BJ (cell line): ENCODE results near the gene LPAR6. TPM values are rescaled to one million over a fixed set of nuclear protein-coding genes. Genes with fewer than 3 reads are reported as not detected.
A peak's percentile ranks its signal among the peaks of the same experiment; 100 is the strongest.

Source experiments
- CTCF ChIA-PET: fragments of 350-600 bp; formaldehyde crosslinking; extraction: SDS; loops from one replicate; lab custom pipeline; 2021; ENCODE audit warnings: antibody characterized with exemption, inconsistent platforms; lab: Yijun Ruan, JAX
- POLR2A ChIA-PET: fragments of 300-600 bp; sonication (Branson Sonifier 250); formaldehyde crosslinking; extraction: SDS; loops from one replicate; lab custom pipeline; 2021; ENCODE audit warnings: antibody characterized with exemption; lab: Charles Lee
- DNase-seq: peaks from one replicate; pipeline ENCODE4 v3.0.0-alpha.2; 2011; ENCODE audit warnings: low read depth
- H3K27me3 ChIP-seq: 2 replicates; pipeline ENCODE4 v1.6.0; 2011; ENCODE audit warnings: low read length; ENCODE audit not compliant: control insufficient read depth, insufficient read depth
- H3K36me3 ChIP-seq: 2 replicates; pipeline ENCODE4 v1.5.1; 2011; ENCODE audit warnings: low read length; ENCODE audit not compliant: control insufficient read depth, insufficient read depth
- H3K4me3 ChIP-seq: 2 replicates; pipeline ENCODE4 v1.5.1; 2011; ENCODE audit warnings: low read depth, mild to moderate bottlenecking, control low read depth, low read length
- polyA plus RNA-seq: library from polyadenylated mRNA; depleted of rRNA; stranded (reverse); fragments of >200 nt; gene quantifications from 2 replicates; pipeline ENCODE4 v1.2.3, GENCODE V29; 2011
- TF ChIP-seq, protein P1 (sequence below): IDR thresholded peaks from 2 replicates; pipeline ENCODE4 v1.5.1; 2011; ENCODE audit warnings: low read depth, mild to moderate bottlenecking, control low read depth, inconsistent platforms, low read length, moderate library complexity; ENCODE audit not compliant: insufficient read depth

The LPAR6 gene
- polyA plus RNA-seq, 1 experiment = 4.4 TPM

DNA sequence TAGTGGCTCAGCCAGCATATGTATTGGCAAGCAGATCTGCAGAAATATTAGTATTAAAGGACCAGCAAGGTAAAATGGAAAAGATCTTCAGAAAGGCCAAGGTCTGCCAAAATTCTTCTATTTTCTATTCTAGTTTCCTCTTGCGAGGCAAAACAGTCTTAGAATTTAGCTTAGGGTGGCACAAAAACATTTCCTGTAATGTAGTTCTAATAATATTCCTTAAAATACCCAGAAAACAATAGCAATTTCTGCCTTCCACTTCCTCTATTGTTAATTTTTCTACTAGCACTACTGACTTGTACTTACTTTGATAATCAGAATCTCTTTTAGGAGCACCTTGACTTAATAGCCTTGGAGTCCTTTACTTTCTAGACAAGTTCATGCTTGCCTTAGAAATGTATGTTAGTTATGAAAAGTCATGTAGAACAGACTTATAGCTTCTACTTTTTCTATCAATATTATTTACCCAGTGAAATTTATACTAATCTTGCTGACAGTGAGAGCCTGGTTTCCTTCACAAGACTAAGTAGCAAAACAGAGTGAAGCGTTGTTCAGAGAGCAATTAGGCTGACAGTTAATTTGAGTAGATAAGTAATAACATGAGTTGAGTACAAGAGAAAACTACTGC, 23.9 kb upstream of the LPAR6 start:
- ChIA-PET POLR2A (no interaction called here), CTCF (no interaction called here)
- no peaks in the 10 kb centered on the region for H3K27me3 ChIP-seq
- DNase-seq = no peak
- TF ChIP-seq, protein P1, sequence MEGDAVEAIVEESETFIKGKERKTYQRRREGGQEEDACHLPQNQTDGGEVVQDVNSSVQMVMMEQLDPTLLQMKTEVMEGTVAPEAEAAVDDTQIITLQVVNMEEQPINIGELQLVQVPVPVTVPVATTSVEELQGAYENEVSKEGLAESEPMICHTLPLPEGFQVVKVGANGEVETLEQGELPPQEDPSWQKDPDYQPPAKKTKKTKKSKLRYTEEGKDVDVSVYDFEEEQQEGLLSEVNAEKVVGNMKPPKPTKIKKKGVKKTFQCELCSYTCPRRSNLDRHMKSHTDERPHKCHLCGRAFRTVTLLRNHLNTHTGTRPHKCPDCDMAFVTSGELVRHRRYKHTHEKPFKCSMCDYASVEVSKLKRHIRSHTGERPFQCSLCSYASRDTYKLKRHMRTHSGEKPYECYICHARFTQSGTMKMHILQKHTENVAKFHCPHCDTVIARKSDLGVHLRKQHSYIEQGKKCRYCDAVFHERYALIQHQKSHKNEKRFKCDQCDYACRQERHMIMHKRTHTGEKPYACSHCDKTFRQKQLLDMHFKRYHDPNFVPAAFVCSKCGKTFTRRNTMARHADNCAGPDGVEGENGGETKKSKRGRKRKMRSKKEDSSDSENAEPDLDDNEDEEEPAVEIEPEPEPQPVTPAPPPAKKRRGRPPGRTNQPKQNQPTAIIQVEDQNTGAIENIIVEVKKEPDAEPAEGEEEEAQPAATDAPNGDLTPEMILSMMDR = no peak
- H3K4me3 ChIP-seq = no peak overlapping the region
- H3K36me3 ChIP-seq = no peaks in the 10 kb centered on the region

DNA sequence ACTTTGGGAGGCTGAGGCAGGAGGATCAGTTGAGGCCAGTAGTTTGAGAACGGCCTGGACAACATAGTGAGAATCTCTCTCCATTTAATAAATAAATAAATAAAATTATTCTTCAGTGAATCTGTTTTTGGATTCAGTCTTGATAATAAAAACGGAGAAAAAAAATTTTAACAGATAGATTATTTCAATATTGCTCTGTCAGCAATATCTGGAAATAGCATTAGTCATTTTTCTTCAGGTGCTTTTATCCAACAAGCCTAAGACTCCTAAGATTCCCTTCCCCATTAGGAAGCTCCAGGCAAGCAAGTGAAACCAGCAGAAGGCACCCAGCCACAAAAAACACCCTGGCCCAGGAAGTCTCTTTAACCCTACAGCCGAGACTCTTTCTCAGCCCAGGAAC, 21.3 kb upstream of the LPAR6 start:
- no peaks in the 10 kb centered on the region for H3K27me3 ChIP-seq
- DNase-seq = no peak
- ChIA-PET POLR2A (no interaction called here), CTCF (no interaction called here)
- no peak overlapping the region for H3K4me3 ChIP-seq
- no peaks in the 10 kb centered on the region for H3K36me3 ChIP-seq
- TF ChIP-seq, protein P1 = no peak

DNA sequence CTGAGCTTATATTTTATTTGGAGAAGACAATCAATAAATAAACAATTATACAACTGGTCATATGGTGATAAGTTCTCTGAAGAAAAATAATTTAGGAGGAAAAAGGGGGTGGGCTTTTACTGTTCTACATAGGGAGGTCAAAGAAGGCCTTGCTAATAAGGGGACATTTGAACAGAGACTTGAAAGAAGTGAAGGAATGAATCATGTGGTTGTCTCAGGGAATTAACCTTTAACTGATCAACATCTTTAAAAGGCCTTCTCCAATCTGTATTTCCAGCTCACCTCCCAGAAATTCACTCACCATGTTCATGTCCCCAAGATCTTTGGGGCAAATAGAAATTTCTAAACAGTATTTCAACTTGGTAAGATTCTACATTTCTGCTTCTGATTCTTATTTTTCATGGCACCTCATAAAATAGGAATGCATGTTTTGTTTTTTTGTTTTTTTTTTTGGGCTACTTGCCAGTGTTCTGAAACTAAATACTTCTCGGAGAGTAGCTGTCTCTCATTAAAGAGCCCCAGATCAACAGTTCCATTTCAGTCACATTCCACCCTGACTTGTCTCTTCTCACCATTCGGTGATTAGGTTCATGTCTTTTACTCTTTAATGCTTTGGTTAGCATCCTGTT, 19.2 kb upstream of the LPAR6 start:
- peak; percentile 39 for DNase-seq
- CTCF ChIA-PET = interaction anchor here (0.6 kb wide), 1 partner anchor 167 kb away, joined by 3 read pairs; no protein-coding TSS in a partner anchor
- TF ChIP-seq, protein P1 = no peak
- Histone ChIP-seq H3K4me3 (no peak overlapping the region), H3K36me3 (no peaks in the 10 kb centered on the region), H3K27me3 (no peaks in the 10 kb centered on the region)
- POLR2A ChIA-PET = no interaction called here

DNA sequence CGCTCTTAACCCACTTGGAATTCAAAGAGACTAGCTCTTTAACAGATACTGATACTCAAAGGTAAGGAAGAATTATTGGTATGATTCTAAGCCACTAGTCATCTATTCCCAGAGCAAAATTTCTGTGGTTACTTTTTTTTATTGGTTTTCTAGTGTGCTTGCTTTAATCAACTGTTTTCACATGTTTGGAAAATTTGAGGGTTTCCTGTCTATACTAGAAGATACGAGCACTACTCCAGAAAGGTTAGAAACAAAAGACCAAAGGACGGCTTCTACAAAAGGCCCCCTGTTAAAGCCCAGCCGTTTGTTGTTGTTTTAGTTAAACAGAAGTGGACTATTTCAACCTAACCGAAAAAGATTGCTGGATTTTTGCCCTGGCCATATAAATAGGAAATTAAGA, 18.5 kb upstream of the LPAR6 start:
- ChIA-PET CTCF (no interaction called here), POLR2A (no interaction called here)

DNA sequence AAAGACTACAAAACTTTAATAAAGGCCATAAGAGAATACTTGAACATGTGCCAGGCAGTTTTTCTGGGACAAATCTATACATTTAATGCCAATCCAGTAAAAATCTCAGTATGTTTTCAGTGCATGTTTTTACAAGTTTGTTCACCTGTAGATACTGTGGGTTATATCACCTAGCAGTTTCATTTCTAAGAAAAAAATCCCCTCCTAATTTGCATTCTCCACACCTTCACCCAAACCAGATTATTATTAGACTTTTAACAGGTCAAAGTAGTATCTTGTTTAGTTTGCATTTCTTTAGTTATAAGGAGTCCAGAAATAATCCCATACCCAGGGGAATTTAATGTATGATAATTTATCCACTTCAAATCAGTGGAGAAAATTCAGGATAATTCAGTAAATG, 17.0 kb upstream of the LPAR6 start:
- Histone ChIP-seq H3K4me3 (no peak overlapping the region), H3K27me3 (no peaks in the 10 kb centered on the region; the same call in 1 of the 2 replicates), H3K36me3 (no peaks in the 10 kb centered on the region)
- TF ChIP-seq, protein P1 = no peak
- DNase-seq = no peak
- ChIA-PET CTCF (no interaction called here), POLR2A (no interaction called here)

More for the DNA sequence above, 18.5 kb upstream of the LPAR6 start:
- Histone ChIP-seq H3K4me3 (no peak overlapping the region), H3K27me3 (no peaks in the 10 kb centered on the region; the same call in 1 of the 2 replicates), H3K36me3 (no peaks in the 10 kb centered on the region)
- TF ChIP-seq, protein P1 = no peak
- DNase-seq = no peak
